Measurements from ENCODE around the gene BEGAIN. TPM values are rescaled to one million over a fixed set of nuclear protein-coding genes. Genes with fewer than 3 reads are reported as not detected.

BEGAIN gene
- polyA plus RNA-seq, 3 donors = 1.8 to 3.0 (median 2.4) TPM

GRCh38 chr14:100586403-100587085 lies 673 bp downstream of the BEGAIN start:
- DNase-seq (ENCODE audit: extremely low read depth in 1 of 11, low read depth in 9 of 11, low spot score in 4 of 11) = no peak

- no peak for DNase-seq (ENCODE audit: extremely low read depth in 1 of 11, low read depth in 9 of 11, low spot score in 4 of 11)
Measured at GRCh38 chr14:100586153-100586402, 1.1 kb downstream of the BEGAIN start.

- no peak for DNase-seq (ENCODE audit: extremely low read depth in 1 of 11, low read depth in 9 of 11, low spot score in 4 of 11)
Measured at GRCh38 chr14:100585448-100586152, 1.6 kb downstream of the BEGAIN start.

GRCh38 chr14:100584056-100585031 lies 2.9 kb downstream of the BEGAIN start:
- DNase-seq (ENCODE audit: extremely low read depth in 1 of 11, low read depth in 9 of 11, low spot score in 4 of 11) = no peak

GRCh38 chr14:100583245-100583644 lies 4.0 kb downstream of the BEGAIN start:
- DNase-seq (ENCODE audit: extremely low read depth in 1 of 11, low read depth in 9 of 11, low spot score in 4 of 11) = no peak

GRCh38 chr14:100582496-100583165 lies 4.6 kb downstream of the BEGAIN start:
- DNase-seq (ENCODE audit: extremely low read depth in 1 of 11, low read depth in 9 of 11, low spot score in 4 of 11) = no peak

GRCh38 chr14:100581228-100582145 lies 5.7 kb downstream of the BEGAIN start:
- no peak for DNase-seq (ENCODE audit: extremely low read depth in 1 of 11, low read depth in 9 of 11, low spot score in 4 of 11)

- no peak for DNase-seq (ENCODE audit: extremely low read depth in 1 of 11, low read depth in 9 of 11, low spot score in 4 of 11)
Measured at GRCh38 chr14:100580316-100581227, 6.6 kb downstream of the BEGAIN start.

GRCh38 chr14:100578552-100578951 lies 8.7 kb downstream of the BEGAIN start:
- DNase-seq (ENCODE audit: extremely low read depth in 1 of 11, low read depth in 9 of 11, low spot score in 4 of 11) = no peak

- DNase-seq (ENCODE audit: extremely low read depth in 1 of 11, low read depth in 9 of 11, low spot score in 4 of 11) = no peak
Measured at GRCh38 chr14:100577986-100578431, 9.2 kb downstream of the BEGAIN start.

- DNase-seq (ENCODE audit: extremely low read depth in 1 of 11, low read depth in 9 of 11, low spot score in 4 of 11) = no peak
Measured at GRCh38 chr14:100577321-100577985, 9.8 kb downstream of the BEGAIN start.

GRCh38 chr14:100576091-100577085 lies 10.8 kb downstream of the BEGAIN start:
- DNase-seq (ENCODE audit: extremely low read depth in 1 of 11, low read depth in 9 of 11, low spot score in 4 of 11) = no peak

GRCh38 chr14:100575266-100575995 lies 11.8 kb downstream of the BEGAIN start:
- no peak for DNase-seq (ENCODE audit: extremely low read depth in 1 of 11, low read depth in 9 of 11, low spot score in 4 of 11)

- no peak for DNase-seq (ENCODE audit: extremely low read depth in 1 of 11, low read depth in 9 of 11, low spot score in 4 of 11)
Measured at GRCh38 chr14:100574642-100575031, 12.6 kb downstream of the BEGAIN start.
